ENCODE measurements around the gene ZNF630.

The ZNF630 gene

GRCh38 chrX:48083706-48084105, 12.3 kb upstream of the ZNF630 start:
- H3F3A ChIP-seq (ENCODE audit: control insufficient read depth, insufficient read depth) = no peaks in the 10 kb centered on the region
- no peak for TF ChIP-seq CTCF (IDR thresholded peaks at IDR 0.05; ENCODE audit: low read depth, low read length, poor library complexity, severe bottlenecking)
- no peak for TF ChIP-seq EZH2phosphoT487 (IDR thresholded peaks at IDR 0.05; ENCODE audit: borderline replicate concordance, low read length)
- no peak overlapping the region for H3K4me2 ChIP-seq (ENCODE audit: low read length)

GRCh38 chrX:48083212-48083611, 11.8 kb upstream of the ZNF630 start:
- H4K20me1 ChIP-seq (ENCODE audit: control insufficient read depth, insufficient read depth, low read depth, low read length) = no peaks in the 10 kb centered on the region
- H3K4me3 ChIP-seq (ENCODE audit: low read length) = no peak overlapping the region
- H3K27ac ChIP-seq (ENCODE audit: low read depth, low read length) = no peak overlapping the region
- no peaks in the 10 kb centered on the region for H3K4me1 ChIP-seq (ENCODE audit: control insufficient read depth, low read length)
- H3K4me2 ChIP-seq (ENCODE audit: low read length) = no peak overlapping the region
- no peaks in the 10 kb centered on the region for H3K9me3 ChIP-seq (ENCODE audit: control insufficient read depth, insufficient read depth, low read length)
- H3K9me2 ChIP-seq (replicated peaks; ENCODE audit: control insufficient read depth, low read length) = no peaks in the 10 kb centered on the region
- no peaks in the 10 kb centered on the region for H3K36me3 ChIP-seq (ENCODE audit: control insufficient read depth, low read length)
- no peaks in the 10 kb centered on the region for H3K27me3 ChIP-seq (ENCODE audit: control insufficient read depth, low read length)
- no peaks in the 10 kb centered on the region for H3F3A ChIP-seq (ENCODE audit: control insufficient read depth, insufficient read depth)
- no peaks in the 10 kb centered on the region for H3K79me2 ChIP-seq (ENCODE audit: control insufficient read depth, low read length)
- TF ChIP-seq CTCF (IDR thresholded peaks at IDR 0.05; ENCODE audit: low read depth, low read length, poor library complexity, severe bottlenecking) = peak; percentile 61
- no peak for TF ChIP-seq EZH2phosphoT487 (IDR thresholded peaks at IDR 0.05; ENCODE audit: borderline replicate concordance, low read length)

More at GRCh38 chrX:48083706-48084105, 12.3 kb upstream of the ZNF630 start:
- H3K79me2 ChIP-seq (ENCODE audit: control insufficient read depth, low read length) = no peaks in the 10 kb centered on the region
- H3K4me1 ChIP-seq (ENCODE audit: control insufficient read depth, low read length) = no peaks in the 10 kb centered on the region
- H3K4me3 ChIP-seq (ENCODE audit: low read length) = no peak overlapping the region
- H3K9me3 ChIP-seq (ENCODE audit: control insufficient read depth, insufficient read depth, low read length) = no peaks in the 10 kb centered on the region
- H3K27ac ChIP-seq (ENCODE audit: low read depth, low read length) = no peak overlapping the region
- H4K20me1 ChIP-seq (ENCODE audit: control insufficient read depth, insufficient read depth, low read depth, low read length) = no peaks in the 10 kb centered on the region
- no peaks in the 10 kb centered on the region for H3K27me3 ChIP-seq (ENCODE audit: control insufficient read depth, low read length)
- no peaks in the 10 kb centered on the region for H3K36me3 ChIP-seq (ENCODE audit: control insufficient read depth, low read length)
- H3K9me2 ChIP-seq (replicated peaks; ENCODE audit: control insufficient read depth, low read length) = no peaks in the 10 kb centered on the region

GRCh38 chrX:48076343-48076742, 4.9 kb upstream of the ZNF630 start:
- TF ChIP-seq EZH2phosphoT487 (IDR thresholded peaks at IDR 0.05; ENCODE audit: borderline replicate concordance, low read length) (no peak), CTCF (IDR thresholded peaks at IDR 0.05; ENCODE audit: low read depth, low read length, poor library complexity, severe bottlenecking) (no peak)
- Histone ChIP-seq H3K4me1 (ENCODE audit: control insufficient read depth, low read length) (peaks cover 4% of the 10 kb centered on the region), H3K36me3 (ENCODE audit: control insufficient read depth, low read length) (no peaks in the 10 kb centered on the region), H3K4me2 (ENCODE audit: low read length) (no peak overlapping the region), H3K9me2 (replicated peaks; ENCODE audit: control insufficient read depth, low read length) (no peaks in the 10 kb centered on the region), H3F3A (ENCODE audit: control insufficient read depth, insufficient read depth) (no peaks in the 10 kb centered on the region), H3K27ac (ENCODE audit: low read depth, low read length) (no peak overlapping the region), H3K27me3 (ENCODE audit: control insufficient read depth, low read length) (no peaks in the 10 kb centered on the region), H4K20me1 (ENCODE audit: control insufficient read depth, insufficient read depth, low read depth, low read length) (no peaks in the 10 kb centered on the region), H3K9me3 (ENCODE audit: control insufficient read depth, insufficient read depth, low read length) (no peaks in the 10 kb centered on the region), H3K4me3 (ENCODE audit: low read length) (no peak overlapping the region), H3K79me2 (ENCODE audit: control insufficient read depth, low read length) (no peaks in the 10 kb centered on the region)
